HEK293 (cell line): ENCODE results near the gene CELF1.
"Not testable (repeated sequence)": the region's sequence is repeated elsewhere in the genome, so short reads cannot be mapped to it uniquely, and the experiment has no call there.

Experiments
- HOXA7 ChIP-seq: sonication (generic); formaldehyde crosslinking; IDR thresholded peaks from 2 replicates; pipeline ENCODE4 v1.8.1; 2022; ENCODE audit warnings: missing genetic modification reagents, borderline replicate concordance
- SP2 ChIP-seq: fragments of 450-650 bp; formaldehyde crosslinking; IDR thresholded peaks from 2 replicates; pipeline ENCODE4 v1.5.1; 2016; ENCODE audit warnings: missing biosample characterization, missing genetic modification characterization
- ZEB2 ChIP-seq: fragments of 450-650 bp; formaldehyde crosslinking; IDR thresholded peaks from 2 replicates; pipeline ENCODE4 v1.5.1; 2016; ENCODE audit warnings: missing biosample characterization, missing genetic modification characterization
- ZNF140 ChIP-seq: fragments of 450-650 bp; formaldehyde crosslinking; IDR thresholded peaks from 2 replicates; pipeline ENCODE4 v1.5.1; 2016; ENCODE audit warnings: missing biosample characterization, missing genetic modification characterization
- ZNF24 ChIP-seq: fragments of 450-650 bp; formaldehyde crosslinking; IDR thresholded peaks from 2 replicates; pipeline ENCODE4 v1.5.1; 2016; ENCODE audit warnings: missing biosample characterization, missing genetic modification characterization
- ZNF658 ChIP-seq: fragments of 450-650 bp; formaldehyde crosslinking; IDR thresholded peaks from 2 replicates; pipeline ENCODE4; 2016; ENCODE audit warnings: missing biosample characterization, missing genetic modification characterization
- TF ChIP-seq, protein P1 (sequence below): fragments of 450-650 bp; formaldehyde crosslinking; IDR thresholded peaks from 2 replicates; pipeline ENCODE4 v1.5.1; 2016; ENCODE audit warnings: missing biosample characterization, missing genetic modification characterization
- TF ChIP-seq, protein P2 (sequence below): fragments of 450-650 bp; formaldehyde crosslinking; IDR thresholded peaks from 2 replicates; pipeline ENCODE4 v1.5.1; 2016; ENCODE audit warnings: missing biosample characterization, missing genetic modification characterization
- TF ChIP-seq, protein P3 (sequence below): fragments of 450-650 bp; formaldehyde crosslinking; IDR thresholded peaks from 2 replicates; pipeline ENCODE4 v1.5.1; 2016; ENCODE audit warnings: missing biosample characterization, missing genetic modification characterization
- TF ChIP-seq, protein P4 (sequence below): fragments of 450-650 bp; formaldehyde crosslinking; IDR thresholded peaks from 2 replicates; pipeline ENCODE4 v1.5.1; 2016; ENCODE audit warnings: missing biosample characterization, missing genetic modification characterization

DNA sequence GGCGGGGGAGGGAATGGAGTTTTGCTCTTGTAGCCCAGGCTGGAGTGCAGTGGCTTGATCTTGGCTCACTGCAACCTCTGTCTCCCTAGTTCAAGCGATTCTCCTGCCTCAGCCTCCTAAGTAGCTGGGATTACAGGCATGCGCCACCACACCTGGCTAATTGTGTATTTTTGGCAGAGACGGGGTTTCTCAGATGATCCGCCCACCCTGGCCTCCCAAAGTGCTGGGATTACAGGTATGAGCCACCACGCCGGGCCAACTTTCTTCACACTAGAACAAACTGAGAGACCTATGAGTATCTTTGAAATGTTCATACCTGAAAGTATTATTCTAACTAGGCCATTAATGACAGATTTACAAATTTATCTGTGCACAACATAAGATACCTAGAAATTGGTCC lies 6.7 kb downstream of the CELF1 start:
- TF ChIP-seq, protein P1, sequence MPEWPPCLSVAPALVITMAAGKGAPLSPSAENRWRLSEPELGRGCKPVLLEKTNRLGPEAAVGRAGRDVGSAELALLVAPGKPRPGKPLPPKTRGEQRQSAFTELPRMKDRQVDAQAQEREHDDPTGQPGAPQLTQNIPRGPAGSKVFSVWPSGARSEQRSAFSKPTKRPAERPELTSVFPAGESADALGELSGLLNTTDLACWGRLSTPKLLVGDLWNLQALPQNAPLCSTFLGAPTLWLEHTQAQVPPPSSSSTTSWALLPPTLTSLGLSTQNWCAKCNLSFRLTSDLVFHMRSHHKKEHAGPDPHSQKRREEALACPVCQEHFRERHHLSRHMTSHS (tag by site-specific recombination), result not testable (repeated sequence)
- TF ChIP-seq ZNF140; SP2 (tag by site-specific recombination); HOXA7; ZEB2; ZNF24 (tag by site-specific recombination); ZNF658 (tag by site-specific recombination): not testable (repeated sequence)
- TF ChIP-seq, protein P2, sequence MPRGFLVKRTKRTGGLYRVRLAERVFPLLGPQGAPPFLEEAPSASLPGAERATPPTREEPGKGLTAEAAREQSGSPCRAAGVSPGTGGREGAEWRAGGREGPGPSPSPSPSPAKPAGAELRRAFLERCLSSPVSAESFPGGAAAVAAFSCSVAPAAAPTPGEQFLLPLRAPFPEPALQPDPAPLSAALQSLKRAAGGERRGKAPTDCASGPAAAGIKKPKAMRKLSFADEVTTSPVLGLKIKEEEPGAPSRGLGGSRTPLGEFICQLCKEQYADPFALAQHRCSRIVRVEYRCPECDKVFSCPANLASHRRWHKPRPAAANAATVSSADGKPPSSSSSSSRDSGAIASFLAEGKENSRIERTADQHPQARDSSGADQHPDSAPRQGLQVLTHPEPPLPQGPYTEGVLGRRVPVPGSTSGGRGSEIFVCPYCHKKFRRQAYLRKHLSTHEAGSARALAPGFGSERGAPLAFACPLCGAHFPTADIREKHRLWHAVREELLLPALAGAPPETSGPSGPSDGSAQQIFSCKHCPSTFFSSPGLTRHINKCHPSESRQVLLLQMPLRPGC (tag by site-specific recombination), result not testable (repeated sequence)
- TF ChIP-seq, protein P3, sequence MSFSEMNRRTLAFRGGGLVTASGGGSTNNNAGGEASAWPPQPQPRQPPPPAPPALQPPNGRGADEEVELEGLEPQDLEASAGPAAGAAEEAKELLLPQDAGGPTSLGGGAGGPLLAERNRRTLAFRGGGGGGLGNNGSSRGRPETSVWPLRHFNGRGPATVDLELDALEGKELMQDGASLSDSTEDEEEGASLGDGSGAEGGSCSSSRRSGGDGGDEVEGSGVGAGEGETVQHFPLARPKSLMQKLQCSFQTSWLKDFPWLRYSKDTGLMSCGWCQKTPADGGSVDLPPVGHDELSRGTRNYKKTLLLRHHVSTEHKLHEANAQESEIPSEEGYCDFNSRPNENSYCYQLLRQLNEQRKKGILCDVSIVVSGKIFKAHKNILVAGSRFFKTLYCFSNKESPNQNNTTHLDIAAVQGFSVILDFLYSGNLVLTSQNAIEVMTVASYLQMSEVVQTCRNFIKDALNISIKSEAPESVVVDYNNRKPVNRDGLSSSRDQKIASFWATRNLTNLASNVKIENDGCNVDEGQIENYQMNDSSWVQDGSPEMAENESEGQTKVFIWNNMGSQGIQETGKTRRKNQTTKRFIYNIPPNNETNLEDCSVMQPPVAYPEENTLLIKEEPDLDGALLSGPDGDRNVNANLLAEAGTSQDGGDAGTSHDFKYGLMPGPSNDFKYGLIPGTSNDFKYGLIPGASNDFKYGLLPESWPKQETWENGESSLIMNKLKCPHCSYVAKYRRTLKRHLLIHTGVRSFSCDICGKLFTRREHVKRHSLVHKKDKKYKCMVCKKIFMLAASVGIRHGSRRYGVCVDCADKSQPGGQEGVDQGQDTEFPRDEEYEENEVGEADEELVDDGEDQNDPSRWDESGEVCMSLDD (tag by site-specific recombination), result not testable (repeated sequence)
- TF ChIP-seq, protein P4, sequence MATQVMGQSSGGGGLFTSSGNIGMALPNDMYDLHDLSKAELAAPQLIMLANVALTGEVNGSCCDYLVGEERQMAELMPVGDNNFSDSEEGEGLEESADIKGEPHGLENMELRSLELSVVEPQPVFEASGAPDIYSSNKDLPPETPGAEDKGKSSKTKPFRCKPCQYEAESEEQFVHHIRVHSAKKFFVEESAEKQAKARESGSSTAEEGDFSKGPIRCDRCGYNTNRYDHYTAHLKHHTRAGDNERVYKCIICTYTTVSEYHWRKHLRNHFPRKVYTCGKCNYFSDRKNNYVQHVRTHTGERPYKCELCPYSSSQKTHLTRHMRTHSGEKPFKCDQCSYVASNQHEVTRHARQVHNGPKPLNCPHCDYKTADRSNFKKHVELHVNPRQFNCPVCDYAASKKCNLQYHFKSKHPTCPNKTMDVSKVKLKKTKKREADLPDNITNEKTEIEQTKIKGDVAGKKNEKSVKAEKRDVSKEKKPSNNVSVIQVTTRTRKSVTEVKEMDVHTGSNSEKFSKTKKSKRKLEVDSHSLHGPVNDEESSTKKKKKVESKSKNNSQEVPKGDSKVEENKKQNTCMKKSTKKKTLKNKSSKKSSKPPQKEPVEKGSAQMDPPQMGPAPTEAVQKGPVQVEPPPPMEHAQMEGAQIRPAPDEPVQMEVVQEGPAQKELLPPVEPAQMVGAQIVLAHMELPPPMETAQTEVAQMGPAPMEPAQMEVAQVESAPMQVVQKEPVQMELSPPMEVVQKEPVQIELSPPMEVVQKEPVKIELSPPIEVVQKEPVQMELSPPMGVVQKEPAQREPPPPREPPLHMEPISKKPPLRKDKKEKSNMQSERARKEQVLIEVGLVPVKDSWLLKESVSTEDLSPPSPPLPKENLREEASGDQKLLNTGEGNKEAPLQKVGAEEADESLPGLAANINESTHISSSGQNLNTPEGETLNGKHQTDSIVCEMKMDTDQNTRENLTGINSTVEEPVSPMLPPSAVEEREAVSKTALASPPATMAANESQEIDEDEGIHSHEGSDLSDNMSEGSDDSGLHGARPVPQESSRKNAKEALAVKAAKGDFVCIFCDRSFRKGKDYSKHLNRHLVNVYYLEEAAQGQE (tag by site-specific recombination), result not testable (repeated sequence)
